ENCODE measurements around the gene CTNNA1. TPM values are rescaled to one million over a fixed set of nuclear protein-coding genes. Genes with fewer than 3 reads are reported as not detected.

CTNNA1 gene
- total RNA-seq, 6 experiments from 2014 or later: 101 to 192 (median 123) TPM

DNA sequence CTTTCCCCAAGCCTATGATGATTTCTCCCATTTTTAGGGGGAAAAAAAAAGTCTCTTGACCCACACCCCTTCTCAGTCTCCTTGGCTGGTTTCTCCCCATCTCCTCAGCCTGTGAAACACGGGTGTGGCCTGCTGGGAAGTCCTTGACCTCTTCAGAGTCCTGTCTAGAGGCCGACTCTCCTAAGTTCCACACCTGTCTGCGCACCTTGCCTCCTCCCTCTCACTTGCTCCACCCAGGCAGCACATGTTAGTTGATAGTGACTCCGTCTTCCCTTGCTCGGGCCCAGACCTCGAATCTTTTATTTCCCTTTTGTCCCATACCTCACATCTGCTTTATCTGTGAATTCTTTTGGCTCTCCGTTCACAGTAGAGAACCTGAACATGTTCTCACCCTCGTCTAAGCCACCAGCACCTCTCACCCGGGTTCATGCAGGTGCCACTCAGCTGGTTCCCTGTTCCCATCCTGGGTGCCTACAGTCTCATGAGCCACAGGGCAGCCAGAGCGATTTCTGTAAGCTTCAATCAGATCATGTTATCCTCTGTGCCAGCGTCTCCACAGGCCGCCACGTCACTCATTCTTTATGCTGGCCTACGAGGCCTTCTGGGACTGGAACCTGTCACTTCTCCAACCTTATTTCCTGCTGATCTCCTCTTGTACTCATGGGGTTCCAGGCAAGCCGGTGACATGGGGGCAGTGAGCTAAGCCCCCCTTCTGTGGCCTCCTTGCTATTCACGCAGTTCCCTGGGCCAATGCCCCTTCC is 173.6 kb downstream of the CTNNA1 start:
- 89% methylated on average over 12 of the region's 16 CpGs for WGBS (ENCODE audit: insufficient coverage, low coverage, low lambda C conversion rate, missing lambda C conversion rate)
- H3K27me3 ChIP-seq: no peaks in the 10 kb centered on the region
- intact Hi-C loops (cut with DNase I): no loop called here
- TF ChIP-seq, protein P1, sequence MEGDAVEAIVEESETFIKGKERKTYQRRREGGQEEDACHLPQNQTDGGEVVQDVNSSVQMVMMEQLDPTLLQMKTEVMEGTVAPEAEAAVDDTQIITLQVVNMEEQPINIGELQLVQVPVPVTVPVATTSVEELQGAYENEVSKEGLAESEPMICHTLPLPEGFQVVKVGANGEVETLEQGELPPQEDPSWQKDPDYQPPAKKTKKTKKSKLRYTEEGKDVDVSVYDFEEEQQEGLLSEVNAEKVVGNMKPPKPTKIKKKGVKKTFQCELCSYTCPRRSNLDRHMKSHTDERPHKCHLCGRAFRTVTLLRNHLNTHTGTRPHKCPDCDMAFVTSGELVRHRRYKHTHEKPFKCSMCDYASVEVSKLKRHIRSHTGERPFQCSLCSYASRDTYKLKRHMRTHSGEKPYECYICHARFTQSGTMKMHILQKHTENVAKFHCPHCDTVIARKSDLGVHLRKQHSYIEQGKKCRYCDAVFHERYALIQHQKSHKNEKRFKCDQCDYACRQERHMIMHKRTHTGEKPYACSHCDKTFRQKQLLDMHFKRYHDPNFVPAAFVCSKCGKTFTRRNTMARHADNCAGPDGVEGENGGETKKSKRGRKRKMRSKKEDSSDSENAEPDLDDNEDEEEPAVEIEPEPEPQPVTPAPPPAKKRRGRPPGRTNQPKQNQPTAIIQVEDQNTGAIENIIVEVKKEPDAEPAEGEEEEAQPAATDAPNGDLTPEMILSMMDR (IDR thresholded peaks at IDR 0.05): no peak
- TF ChIP-seq POLR2A (IDR thresholded peaks at IDR 0.05): no peak
- H3K27ac ChIP-seq: peak overlapping the region in 1 of 3 donors; percentile 74
- no peak overlapping the region for H3K4me3 ChIP-seq
- peaks cover 0 to 11% (median 3%) of the 10 kb centered on the region in 4 donors for H3K4me1 ChIP-seq
- no peaks in the 10 kb centered on the region for H3K9me3 ChIP-seq
- H3K36me3 ChIP-seq: peaks cover 7 to 49% (median 27%) of the 10 kb centered on the region in 4 donors
- no peak for DNase-seq
- no peak for ATAC-seq

DNA sequence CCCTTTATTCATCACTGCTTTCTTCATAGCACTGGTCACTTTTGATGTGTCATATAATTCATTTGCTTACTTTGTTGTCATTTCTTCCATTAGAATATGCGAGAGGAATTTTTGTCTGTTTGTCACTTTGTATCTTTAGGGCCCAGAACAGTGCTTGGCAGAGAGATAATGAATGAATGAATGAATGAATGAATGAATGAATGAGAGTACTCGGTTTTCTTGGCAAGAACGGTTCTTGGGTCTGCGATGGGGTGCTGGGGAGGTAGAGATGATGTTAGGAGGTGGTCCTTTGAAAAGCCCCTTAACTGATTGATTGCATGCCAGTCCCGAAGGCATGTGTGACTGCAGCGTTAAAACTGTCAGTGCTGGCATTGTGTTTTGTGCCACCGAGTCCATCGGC is 174.3 kb downstream of the CTNNA1 start:
- no peaks in the 10 kb centered on the region for H3K27me3 ChIP-seq
- TF ChIP-seq, protein P1 (IDR thresholded peaks at IDR 0.05): no peak
- no peak for TF ChIP-seq POLR2A (IDR thresholded peaks at IDR 0.05)
- ATAC-seq: no peak
- H3K4me1 ChIP-seq: peaks cover 0 to 11% (median 3%) of the 10 kb centered on the region in 4 donors
- no peak overlapping the region for H3K4me3 ChIP-seq
- peaks cover 7 to 56% (median 30%) of the 10 kb centered on the region in 4 donors for H3K36me3 ChIP-seq
- intact Hi-C loops (cut with DNase I): no loop called here
- no peak for DNase-seq
- H3K9me3 ChIP-seq: no peaks in the 10 kb centered on the region
- H3K27ac ChIP-seq: peak overlapping the region in 2 of 3 donors; percentile 23 to 74
- 65% methylated on average over 5 of the region's 8 CpGs for WGBS (ENCODE audit: insufficient coverage, low coverage, low lambda C conversion rate, missing lambda C conversion rate)

DNA sequence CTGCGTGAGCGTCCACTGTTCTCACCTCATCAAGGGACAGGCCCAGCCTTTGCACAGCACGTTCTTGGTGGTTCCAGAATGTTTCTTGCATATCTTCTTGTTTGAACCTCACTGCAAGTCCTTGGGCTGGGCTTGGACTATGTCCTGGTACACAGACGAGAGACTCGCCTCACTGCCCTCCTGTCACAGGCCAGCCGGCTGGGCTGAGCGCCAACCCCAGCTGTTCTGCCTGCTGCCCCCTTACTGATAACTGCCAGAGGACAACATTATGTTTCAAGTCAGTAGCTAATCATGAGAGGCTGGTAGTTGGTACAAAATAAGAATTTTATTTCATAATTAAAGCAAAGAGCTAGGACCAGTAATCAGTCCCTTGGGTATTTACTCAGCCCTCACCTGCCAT is 174.8 kb downstream of the CTNNA1 start:
- ATAC-seq (peak; percentile 92 to 98 (median 94)), DNase-seq (peak; percentile 87 to 94 (median 94))
- intact Hi-C loops (cut with DNase I): no loop called here
- H3K4me3 ChIP-seq: no peak overlapping the region
- H3K36me3 ChIP-seq: peaks cover 7 to 60% (median 33%) of the 10 kb centered on the region in 4 donors
- whole genome bisulfite sequencing (ENCODE audit: insufficient coverage, low coverage, low lambda C conversion rate, missing lambda C conversion rate): 12% methylated on average over 5 of the region's 7 CpGs
- H3K27me3 ChIP-seq: no peaks in the 10 kb centered on the region
- H3K9me3 ChIP-seq: no peaks in the 10 kb centered on the region
- peak overlapping the region in 2 of 3 donors; percentile 23 to 74 for H3K27ac ChIP-seq
- no peak for TF ChIP-seq POLR2A (IDR thresholded peaks at IDR 0.05)
- TF ChIP-seq, protein P1 (IDR thresholded peaks at IDR 0.05): no peak
- peaks cover 0 to 11% (median 3%) of the 10 kb centered on the region in 4 donors for H3K4me1 ChIP-seq

DNA sequence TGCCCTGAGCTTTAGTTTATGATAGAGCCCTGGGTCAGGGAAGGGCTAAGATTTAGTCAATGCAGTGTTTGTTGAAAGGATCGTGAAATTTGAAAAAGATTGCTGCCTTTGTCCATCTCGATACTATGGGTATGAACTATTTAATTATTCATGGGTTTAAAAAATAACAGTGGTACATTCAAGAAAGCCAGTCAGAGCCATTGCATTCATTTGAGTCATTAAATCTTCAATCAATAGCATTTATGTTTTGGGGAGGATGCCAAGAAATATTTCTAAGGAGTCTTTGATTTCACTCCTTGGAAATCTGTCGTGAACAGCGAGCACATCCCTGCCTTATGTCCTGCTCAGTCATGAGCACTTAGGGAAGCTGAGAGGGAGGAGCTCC is 176.3 kb downstream of the CTNNA1 start:
- Histone ChIP-seq H3K4me3 (no peak overlapping the region), H3K27ac (no peak overlapping the region), H3K4me1 (peaks cover 0 to 11% (median 3%) of the 10 kb centered on the region in 4 donors), H3K27me3 (no peaks in the 10 kb centered on the region), H3K9me3 (no peaks in the 10 kb centered on the region), H3K36me3 (peaks cover 7 to 68% (median 36%) of the 10 kb centered on the region in 4 donors)
- no peak for DNase-seq
- TF ChIP-seq, protein P1 (IDR thresholded peaks at IDR 0.05): no peak
- no peak for TF ChIP-seq POLR2A (IDR thresholded peaks at IDR 0.05)
- WGBS (ENCODE audit: insufficient coverage, low coverage, low lambda C conversion rate, missing lambda C conversion rate): 80% methylated on average over 2 of the region's 4 CpGs
- ATAC-seq: no peak
- intact Hi-C loops (cut with DNase I): no loop called here

Measured in right lobe of liver (tissue), 6 donors.